ENCODE data around the gene PACSIN2.
A peak's percentile ranks its signal among the peaks of the same experiment; 100 is the strongest.

The PACSIN2 gene

DNA sequence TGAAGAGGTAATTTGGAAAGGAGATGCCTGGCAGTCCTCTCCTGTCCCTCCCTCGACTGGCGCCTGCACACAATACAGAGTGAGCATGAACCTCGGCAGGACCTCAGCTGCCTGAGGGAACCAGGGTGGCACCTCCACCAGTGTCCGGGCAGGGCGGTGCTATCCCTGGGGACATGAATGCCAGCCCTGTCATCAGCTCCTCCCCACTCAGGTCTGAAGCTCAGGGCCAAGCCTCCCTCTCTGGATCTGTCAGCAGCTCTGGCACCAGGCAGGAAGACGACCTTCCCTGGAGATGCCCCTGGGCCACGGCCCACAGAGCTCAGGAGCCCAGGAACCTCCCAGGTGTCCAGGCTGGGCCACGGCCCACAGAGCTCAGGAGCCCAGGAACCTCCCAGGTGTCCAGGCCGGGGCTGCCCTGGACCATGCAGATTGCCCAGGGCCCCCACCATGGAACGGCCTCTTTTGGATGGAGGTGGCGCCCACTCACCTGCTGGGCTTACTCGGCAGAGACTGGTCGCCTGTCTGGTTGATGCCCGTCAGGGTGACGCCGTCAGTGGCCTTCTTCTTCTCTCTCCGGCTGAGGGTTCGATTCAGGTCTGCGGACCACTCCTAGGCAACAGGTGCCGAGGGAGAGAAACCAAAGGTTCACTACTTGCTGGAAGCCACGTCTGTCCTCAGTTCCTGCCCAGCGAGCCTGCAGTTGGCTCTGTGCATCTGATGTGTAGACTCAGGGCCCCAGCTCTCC lies 136.2 kb downstream of the PACSIN2 start:
- DNase-seq, result no peak

DNA sequence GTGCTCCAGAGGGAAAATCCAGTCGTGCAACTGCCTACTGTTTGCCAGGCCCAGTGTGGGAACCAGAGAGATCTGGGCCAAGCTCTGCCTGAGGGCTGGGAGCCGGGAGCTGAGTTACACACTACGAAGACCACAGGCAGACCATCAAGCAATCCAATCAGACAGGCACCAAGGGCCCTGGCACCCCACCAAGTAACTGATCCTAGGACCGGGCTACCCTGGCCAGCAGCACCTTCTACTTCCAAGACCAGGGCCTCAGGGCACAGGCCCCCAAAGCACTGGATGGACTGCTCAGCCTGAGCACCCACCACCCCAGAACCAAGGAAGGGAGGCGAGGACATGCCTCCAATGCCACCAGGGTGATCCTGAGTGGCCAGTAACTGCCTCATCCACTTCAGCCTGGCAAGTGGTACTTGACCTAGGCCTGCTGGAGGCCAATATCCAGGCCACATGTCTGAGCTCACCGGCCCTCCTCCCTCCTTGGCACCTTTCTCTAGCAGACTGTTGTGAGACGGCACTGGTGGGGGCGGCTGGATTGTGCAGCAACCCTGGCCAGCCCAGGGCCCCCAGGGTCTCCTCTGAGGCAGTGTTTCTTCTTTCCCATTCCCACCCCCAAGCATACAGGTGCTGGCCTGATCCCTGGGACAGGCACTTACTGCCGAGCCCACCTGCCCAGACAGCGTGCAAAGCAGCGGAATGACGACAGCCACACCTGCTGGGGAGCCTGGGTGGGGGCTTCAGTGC lies 137.2 kb downstream of the PACSIN2 start:
- no peak for DNase-seq

DNA sequence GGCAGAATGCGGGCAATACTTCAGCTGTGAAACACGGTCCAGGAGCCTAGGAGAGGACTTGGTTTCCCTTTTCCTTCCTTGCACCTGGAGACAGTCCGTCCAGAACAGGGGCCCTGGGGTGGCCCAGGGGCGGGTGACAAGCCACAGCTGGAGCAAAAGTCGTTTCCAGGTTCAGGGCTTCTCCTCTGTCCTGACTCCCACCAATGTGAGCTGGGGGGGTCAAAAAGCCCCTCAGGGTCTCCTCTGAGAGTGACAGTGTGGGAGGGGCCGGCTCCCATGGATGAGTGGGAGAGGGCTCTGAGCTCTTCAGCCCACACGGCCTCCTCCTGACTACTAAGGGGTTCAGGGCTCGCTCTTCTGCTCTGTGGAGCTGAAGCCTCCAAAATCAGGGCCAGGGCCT lies 137.8 kb downstream of the PACSIN2 start:
- no peak for DNase-seq

DNA sequence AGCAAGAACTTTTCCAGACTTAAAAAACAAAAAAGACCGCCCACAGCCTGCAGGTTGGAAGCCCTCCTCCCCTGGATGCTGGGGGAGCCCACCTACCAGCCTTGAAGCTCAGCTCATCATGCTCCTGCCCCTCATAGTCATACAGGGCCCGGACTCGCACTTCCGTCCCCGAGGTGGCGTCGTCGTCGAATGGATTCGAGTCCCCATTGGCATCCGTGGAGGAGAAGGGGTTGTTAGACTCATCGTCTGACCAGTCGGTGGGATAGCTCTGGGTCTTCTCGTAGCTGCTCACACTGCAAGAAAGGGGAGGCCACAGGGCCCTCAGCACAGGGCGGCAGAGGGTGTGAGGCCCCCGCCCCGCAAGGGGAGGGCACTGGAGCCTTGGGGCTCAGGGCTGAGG lies 138.9 kb downstream of the PACSIN2 start:
- no peak for DNase-seq

DNA sequence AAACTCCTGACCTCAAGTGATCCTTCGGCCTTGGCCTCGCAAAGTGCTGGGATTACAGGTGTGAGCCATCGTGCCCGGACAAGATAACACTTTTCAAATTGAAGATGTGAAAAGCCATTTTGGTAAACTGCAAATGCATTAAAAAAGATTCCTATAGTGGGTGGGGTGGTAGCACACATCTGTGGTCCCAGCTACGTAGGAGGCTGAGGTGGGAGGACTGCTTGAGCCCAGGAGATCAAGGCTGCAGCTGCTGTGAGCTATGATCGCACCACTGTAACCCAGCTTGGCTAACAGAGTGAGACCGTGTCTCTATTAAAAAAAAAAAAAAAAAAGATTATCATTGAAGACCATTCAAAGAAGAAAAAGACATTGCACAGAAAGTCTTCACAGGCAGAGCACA lies 140.9 kb downstream of the PACSIN2 start:
- no peak for DNase-seq

DNA sequence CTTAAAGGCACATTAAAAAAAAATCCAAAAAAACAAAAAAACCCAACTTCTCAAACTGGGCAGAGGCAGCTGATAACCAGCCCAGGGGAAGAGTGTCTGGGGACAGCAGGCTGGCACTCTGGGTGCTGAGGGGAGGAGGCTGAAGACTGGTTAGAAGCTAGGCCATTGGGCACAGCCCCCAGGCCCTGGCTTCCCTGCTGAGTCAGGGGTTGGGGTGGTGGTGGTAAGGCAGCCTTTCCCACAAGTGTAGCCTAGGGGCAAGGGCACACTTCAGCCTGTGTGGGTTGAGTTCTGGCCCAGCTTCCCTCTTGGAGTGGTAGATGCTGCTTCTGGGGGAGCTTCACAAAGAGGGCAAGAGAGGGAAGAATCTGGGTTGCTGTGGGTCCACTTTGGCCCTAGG lies 141.6 kb downstream of the PACSIN2 start:
- peak; percentile 69 for DNase-seq

DNA sequence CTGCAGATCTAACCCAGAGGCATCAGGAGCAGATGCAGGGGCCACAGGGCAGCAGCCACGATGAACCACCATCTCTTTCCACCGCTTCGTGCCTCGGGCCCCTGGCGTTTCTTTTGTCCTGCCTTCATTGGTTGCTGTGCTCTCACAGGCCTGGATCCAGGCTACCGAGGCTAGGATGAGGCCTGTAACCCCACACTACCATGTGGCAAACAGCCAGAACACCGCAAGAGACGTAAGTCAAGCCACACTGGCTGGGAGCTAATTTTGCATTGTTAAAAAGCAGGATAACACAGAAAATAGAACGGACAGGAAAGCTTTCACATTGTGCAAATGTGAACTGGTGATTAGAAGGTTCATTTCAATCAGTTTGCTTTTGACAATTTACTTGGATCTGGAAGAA lies 142.1 kb downstream of the PACSIN2 start:
- no peak for DNase-seq

DNA sequence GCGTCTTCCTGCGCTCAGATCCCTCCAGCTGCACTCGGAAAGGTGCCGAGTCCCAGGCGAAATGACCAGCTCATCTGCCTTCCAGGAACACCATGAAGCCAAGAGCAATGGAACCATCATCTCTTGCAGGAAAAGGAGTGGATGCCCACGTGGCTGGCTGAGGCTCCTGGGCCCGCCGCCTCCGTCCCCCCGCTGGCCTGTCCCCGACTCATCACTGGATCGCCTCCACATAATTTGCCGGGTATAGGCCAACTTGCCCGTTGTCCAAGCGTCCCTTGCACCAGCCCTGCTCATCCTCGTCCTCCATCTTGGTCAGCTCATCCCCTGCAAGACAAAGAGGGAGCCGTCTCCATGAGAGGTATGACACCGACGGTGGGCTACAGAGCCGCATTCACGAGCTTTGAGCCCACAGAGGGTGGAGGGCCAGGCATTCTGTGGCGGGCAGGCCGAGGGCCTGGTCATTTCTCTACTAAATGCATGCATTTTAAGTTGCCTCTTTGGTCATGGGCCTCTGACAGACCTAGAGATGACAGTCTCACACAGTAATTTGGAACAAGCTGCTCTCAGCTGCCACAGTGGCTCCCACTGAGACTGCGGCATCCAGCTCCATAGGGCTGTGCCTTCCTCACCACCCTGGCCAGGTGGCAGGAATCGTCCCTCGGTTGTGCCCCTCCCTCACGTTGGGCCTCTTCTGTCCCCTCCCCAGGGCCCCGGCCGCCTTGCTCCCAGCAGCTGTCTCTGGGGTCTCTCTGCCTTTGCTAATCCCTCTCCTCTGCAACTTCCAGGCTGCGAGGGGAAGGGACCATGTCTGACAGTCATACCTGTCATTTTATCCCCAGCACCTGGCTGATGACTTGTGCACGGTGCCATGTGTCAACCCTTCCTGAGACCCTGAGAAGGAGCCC lies 143.6 kb downstream of the PACSIN2 start:
- DNase-seq, result no peak

DNA sequence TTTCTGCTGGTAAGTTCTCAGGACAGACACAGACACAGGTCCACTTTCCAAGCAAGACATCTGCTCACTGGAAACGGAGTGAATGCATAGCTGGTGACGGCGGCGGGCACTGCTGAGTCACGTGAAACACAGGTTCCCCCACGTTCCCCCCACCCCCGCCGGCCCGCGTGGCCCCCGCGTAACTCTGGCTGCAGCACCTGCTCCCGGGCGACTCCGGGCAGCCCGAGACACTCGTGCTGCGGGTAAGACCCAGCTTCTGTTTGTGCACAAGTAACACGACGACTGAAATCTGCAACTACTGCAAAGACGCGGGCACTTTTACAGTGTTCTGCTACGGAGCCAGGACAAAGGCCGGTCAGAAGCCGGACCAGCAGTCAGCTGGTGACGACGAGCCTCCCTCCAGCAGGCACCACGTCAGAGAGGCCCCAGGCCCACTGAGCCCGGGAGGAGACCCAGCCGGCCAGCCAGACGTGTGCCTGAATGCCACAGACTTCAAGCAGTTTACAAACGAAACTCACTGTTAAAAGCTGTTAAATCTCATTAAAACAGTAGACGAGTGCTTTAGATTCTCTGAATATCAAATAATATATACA lies 145.0 kb downstream of the PACSIN2 start:
- DNase-seq, result no peak

DNA sequence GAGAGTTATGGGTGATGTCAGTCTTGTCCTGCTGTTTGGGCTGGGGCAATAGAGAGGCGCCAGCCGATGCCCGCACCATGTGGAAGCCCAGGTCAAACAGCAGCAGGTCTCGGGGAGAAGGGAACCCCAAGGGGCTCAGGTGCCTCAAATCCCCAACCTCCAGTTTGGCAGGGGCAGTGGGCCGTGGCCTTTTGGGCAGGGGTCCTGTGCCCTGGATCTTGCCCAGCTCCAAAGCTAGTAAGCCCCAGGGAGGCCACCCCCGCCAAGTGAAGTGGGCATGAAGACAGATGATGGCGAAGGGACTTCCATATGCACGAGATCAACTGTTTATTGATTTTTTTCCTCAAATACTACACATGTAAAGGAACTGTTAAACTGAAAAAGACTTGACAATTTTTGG lies 145.5 kb downstream of the PACSIN2 start:
- DNase-seq, result no peak

DNA sequence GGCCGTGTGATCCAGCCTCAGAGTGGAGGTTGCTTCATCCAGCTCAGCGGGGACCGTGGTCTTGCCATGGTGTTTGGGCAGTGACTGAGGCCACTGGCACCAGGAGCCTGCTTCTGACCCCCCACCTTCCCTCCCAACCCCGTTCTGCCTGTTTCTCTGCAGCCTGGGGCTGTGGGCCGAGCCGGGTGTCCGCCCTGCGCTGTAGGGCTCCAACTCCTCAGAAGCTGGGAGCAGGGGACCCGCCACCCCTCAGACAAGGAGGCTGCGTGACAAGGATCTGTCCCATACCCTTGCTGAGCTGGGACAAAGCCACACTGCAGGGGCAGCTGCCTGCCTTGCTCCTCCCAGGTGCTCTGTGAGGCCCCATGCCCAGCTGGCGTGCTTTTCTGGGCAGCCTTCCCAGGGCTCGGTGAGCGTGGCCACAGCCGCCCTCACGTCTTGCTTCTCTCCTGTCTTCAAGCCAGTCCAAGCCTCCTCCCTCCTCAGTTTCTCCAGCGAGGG lies 146.1 kb downstream of the PACSIN2 start:
- DNase-seq, result no peak

DNA sequence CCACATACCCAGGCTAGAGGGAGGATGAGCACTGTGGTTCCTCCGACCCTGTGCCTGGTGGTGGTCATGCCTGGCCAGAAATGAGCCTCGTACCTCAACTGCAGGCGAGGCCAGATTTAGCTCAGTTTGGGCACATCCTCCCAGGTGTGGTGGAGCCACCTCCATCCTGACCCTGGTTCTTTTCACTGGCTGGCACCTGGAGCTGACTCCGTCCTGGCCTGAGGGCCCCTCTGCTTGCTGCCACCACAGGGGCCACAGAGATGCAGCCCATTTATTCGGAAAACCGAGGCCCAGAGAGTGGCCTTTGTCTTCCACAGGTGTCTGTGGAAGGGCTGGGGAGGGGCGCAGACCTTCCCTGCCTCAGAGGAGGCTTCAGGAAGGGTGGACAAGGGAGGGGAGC lies 148.8 kb downstream of the PACSIN2 start:
- no peak for DNase-seq

DNA sequence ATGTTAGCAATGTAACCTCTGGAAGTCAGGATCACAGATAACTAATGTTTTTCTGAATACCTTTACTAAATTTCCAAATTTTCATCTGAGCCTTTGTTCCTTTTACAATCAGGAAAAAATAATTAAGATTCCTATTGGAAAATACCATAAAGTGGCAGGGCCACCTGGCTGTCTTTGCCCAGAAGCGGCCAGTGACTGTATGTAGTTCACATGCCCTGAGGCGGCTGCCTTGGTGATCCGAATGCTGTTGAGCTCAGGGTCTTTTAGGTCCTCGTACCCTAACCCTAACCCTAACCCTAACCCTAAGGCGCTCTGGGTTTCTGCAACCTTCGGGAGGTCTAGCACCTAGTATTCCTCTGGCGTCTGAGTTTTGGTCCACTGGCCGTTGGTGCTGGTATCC lies 149.4 kb downstream of the PACSIN2 start:
- DNase-seq, result no peak

DNA sequence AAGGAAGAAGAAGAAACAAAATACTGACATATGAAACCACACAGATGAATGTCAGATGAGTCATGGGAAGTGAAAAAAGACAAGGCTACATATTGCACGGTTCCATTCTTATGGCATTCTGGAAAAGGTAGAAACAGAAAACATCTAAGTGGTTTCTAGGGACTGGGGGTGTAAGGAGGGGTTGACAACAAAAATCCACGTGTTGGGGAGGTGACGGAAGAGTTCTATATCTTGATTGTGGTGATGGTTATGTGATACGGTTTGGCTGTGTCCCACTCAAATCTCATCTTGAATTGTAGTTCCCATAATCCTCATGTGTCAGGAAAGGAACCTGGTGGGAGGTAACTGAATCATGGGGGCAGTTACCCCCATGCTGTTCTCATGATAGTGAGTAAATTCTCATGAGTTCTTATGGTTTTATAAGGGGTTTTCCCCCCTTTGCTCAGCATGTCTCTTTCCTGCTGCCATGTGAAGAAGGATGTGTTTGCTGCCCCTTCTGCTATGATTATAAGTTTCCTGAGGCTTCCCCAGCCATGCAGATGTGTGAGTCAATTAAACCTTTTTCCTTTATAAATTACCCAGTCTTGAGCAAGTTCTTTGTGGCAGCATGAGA lies 151.5 kb downstream of the PACSIN2 start:
- no peak for DNase-seq

DNA sequence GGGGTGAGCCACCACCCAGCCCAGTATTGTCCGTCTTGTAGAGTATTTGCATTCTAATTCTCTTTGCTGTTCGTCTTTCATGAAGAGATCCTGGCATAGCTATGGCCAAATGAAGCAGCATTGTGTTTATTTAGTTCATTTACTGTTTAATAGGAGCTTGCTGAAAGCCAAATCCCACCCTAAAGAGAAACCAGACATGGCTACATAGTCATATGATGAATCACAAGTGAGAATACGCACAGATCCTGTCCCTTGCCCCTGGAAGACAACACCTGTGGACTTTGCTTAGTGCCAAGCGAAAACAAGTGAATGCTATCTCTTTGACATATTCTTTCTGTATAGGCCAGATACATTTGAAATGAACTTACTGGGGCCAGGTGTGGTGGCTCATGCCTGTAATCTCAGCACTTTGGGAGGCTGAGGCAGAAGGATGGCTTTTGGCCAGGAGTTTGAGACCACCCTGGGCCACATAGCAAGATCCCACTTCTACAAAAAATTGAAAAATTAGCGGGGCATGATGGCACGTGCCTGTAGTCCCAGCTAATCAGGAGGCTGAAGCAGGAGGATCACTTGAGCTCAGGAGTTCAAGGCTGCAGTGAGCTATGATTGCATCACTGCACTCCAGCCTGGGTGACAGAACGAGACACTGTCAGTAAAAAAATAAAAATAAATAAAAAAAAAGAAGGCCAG lies 152.8 kb downstream of the PACSIN2 start:
- DNase-seq, result no peak

DNA sequence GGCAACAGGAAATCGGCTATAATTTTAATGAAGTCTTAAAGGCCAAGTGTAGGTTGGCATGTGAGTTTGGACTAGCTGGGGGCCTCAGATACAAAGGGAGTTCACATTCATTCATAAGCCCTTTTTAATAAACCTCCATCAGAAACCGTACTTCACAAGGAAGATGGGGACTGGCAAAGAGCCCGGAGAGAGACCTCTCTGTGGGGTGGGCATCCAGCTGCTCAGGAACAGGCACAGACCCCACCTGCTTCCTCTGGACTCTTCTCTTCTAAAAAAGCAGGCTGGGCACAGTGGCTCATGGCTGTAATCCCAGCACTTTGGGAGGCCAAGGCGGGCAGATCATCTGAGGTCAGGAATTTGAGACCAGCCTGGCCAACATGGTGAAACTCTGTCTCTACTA lies 154.0 kb downstream of the PACSIN2 start:
- DNase-seq, result no peak

DNA sequence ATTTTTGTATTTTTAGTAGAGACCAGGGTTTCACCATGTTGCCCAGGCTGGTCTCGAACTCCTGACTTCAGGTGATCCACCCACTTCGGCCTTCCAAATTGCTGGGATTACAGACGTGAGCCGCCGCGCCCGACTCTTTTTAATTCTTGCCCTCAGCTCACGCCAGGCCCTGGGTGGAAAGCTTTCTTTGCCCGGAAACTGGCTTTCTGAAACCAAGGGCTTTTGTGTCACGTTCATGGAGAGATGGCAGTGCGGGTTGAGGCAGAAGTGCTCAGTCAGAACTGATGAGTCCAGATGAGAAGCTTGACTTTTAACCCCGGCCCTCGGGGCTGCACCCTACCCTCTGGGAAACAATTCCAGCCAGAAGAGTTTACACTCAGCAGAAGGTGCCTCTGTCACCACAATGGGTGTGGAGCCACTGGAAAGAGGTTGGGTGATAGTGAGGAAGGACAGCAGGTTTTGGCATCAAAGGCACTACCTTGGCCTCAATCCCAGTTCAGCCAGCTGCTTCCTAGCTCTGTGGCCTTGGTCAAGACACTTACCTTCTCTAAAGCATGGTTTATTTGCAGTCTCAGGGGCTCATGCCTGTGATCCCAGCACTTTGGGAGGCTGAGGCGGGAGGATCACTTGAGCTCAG lies 157.0 kb downstream of the PACSIN2 start:
- no peak for DNase-seq

DNA sequence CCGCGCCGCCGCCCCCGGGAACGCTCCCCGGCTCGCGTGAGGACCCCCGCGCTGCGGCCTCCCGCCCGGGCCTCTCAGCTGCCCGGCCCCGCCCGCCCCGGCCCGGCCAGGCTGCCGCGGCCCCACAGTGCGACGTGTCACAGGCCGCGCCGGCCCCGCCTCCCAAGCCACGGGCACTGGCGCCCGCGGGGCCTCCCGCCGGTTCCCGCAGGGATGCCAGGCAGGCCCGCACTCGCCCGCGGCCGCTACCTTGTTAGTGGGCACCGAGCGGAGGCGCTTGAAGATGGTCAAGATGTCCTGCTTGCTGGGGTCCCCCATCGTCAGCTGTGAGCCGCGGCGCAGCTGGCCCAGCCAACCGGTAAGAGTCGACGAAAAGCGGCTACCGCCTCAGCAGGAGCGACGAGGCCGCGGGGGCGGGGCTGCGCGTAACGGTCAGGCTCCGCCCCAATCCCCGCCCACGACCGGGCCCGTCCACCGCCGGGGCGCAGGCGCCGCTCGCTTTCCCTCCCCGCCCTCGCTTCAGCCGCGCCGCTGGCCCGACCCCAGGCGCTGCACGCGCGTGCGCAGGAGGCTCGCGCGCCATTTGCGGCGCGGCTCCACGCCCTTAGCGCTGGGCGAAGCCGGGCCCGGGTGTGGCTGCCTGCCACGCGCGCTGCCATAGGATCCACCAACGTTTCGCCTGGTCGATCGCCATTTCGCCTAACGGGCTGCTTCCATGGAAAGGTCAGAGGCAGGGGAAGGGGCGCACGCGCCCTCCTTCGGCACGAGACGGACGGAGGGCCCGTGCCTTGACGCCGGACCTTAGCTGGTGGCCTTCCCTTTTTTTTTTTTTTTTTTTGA lies 157.9 kb downstream of the PACSIN2 start, which contains the start of gene ARFGAP3:
Gene ARFGAP3, minus strand, starts transcription at position 409 of the 840 bp plus-strand sequence. Its CDS starts 91 bp downstream, at position 318.
- DNase-seq, result peak; percentile 93

DNA sequence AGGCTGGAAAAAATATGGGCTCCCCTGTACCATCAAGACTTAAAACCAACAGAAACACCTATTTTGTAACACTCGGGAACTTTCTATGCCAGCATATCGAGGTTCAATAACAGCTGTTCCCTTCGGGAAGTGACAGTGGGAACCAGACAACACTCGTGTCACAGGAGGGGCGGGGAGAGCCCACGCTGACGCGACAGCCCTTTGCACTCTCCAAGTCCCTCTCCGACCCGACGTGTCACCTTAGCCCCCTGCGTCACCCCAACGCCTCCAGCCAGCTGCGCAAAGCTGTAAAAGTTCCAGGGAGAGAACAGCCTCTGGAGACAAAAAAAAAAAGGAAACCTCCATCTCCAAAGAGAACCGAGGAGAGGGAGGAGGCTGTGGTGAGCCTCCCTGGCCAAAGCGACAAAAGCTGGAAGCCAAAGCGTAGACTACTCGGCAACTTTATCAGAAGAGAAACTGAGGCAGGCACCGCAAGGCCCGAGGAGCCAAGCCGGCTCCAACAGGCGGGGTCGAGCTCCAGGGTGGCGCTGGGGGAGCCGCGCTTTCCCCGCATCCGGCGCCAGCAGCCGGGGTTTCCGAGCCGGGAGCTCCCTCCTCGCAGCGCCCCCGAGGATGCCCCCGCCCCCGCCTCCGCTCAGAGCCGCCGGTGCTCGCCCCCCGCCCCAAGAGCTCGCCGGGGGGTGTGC lies 158.6 kb downstream of the PACSIN2 start:
- DNase-seq, result peak; percentile 25

DNA sequence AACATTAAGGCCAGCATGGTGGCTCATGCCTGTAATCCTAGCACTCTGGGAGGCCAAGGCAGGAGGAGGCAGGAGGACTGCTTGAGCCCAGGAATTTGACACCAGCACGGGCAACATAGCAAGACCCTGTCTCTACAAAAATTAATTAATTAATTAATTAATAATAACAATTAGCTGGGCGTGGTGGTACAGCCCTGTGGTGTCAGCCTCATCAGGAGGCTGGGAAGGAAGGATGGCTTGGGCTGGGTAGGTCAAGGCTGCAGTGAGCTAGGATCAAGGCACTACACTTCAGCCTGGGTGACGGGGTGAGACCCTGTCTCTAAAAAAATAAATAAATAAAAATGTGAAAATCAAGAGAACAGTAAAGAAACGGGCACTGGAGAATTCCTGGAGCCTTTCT lies 159.2 kb downstream of the PACSIN2 start:
- DNase-seq, result no peak

Data from GDM1 (cell line).